Stimulated activated CD4-positive, alpha-beta T cell treated with anti-CD3 and anti-CD28 coated beads, Interleukin-12 subunit alpha, Interleukin-12 subunit beta, amount 100 ng/mL, for 24 hours (primary cell): ENCODE results near the gene SARNP.
"Not testable (repeated sequence)": the region's sequence is repeated elsewhere in the genome, so short reads cannot be mapped to it uniquely, and the experiment has no call there.

Experiments
- DNase-seq, 2 experiments: peaks; one replicate each; pipeline ENCODE4 v3.0.0-alpha.2; 2020; ENCODE audit warnings: low read depth in 2 of 2

Gene SARNP

GRCh38 chr12:55839345-55840140, 22.0 kb upstream of the SARNP start:
- DNase-seq = no peak

- no peak for DNase-seq
These were observed 20.8 kb upstream of the SARNP start for GRCh38 chr12:55838361-55838760.

- not testable (repeated sequence) for DNase-seq
These were observed 16.9 kb upstream of the SARNP start for GRCh38 chr12:55834400-55834799.

- no peak for DNase-seq
These were observed 15.5 kb upstream of the SARNP start for GRCh38 chr12:55833056-55833455.

GRCh38 chr12:55831447-55831815, 13.9 kb upstream of the SARNP start:
- DNase-seq = no peak

GRCh38 chr12:55830601-55831446, 13.3 kb upstream of the SARNP start:
- peak in 1 of 2 experiments; percentile 29 for DNase-seq

GRCh38 chr12:55829967-55830600, 12.6 kb upstream of the SARNP start:
- no peak for DNase-seq

GRCh38 chr12:55828357-55828756, 10.8 kb upstream of the SARNP start:
- DNase-seq = no peak

- no peak for DNase-seq
These were observed 10.3 kb upstream of the SARNP start for GRCh38 chr12:55827806-55828205.

GRCh38 chr12:55824726-55825125, 7.2 kb upstream of the SARNP start:
- no peak for DNase-seq

GRCh38 chr12:55823419-55823818, 5.9 kb upstream of the SARNP start:
- DNase-seq = no peak

- DNase-seq = no peak
These were observed 4.7 kb upstream of the SARNP start for GRCh38 chr12:55822228-55822627.

- no peak for DNase-seq
These were observed 3.2 kb upstream of the SARNP start for GRCh38 chr12:55820679-55821078.

- DNase-seq = no peak
These were observed 1.4 kb upstream of the SARNP start for GRCh38 chr12:55818886-55819285.

- no peak for DNase-seq
These were observed 710 bp upstream of the SARNP start for GRCh38 chr12:55818140-55818728.

- no peak for DNase-seq
These were observed 611 bp downstream of the SARNP start for GRCh38 chr12:55816881-55817344.

GRCh38 chr12:55815473-55815872, 2.1 kb downstream of the SARNP start:
- no peak for DNase-seq

GRCh38 chr12:55814257-55814656, 3.3 kb downstream of the SARNP start:
- DNase-seq = no peak

GRCh38 chr12:55812088-55812487, 5.4 kb downstream of the SARNP start:
- no peak for DNase-seq

- no peak for DNase-seq
These were observed 8.2 kb downstream of the SARNP start for GRCh38 chr12:55809274-55809673.

GRCh38 chr12:55806982-55807381, 10.5 kb downstream of the SARNP start:
- no peak for DNase-seq

- no peak for DNase-seq
These were observed 20.0 kb downstream of the SARNP start for GRCh38 chr12:55797550-55797949.
